ENCODE data around the gene FGB. TPM values are rescaled to one million over a fixed set of nuclear protein-coding genes. Genes with fewer than 3 reads are reported as not detected.

The FGB gene
- total RNA-seq, 4 donors from 2014 or later: not detected

DNA sequence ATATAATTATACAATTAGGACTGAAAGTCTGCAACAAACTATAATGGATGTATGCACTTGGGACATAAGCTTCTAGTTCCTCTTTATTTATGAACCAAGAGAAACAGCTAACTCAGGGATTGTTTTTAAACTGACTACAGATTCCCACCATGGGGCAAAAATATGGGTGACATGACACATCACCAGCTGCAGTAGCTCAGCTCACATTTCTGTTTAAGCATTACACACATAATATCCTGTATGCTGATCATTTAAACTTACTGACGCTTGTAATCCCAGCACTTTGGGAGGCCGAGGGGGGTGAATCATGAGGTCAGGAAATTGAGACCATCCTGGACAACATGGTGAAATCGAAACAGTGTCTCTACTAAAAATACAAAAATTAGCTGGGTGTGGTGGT, 11.5 kb downstream of the FGB start:
- H3K9me3 ChIP-seq: no peaks in the 10 kb centered on the region
- H3K27me3 ChIP-seq: no peaks in the 10 kb centered on the region
- no peak for DNase-seq
- no peak overlapping the region for H3K27ac ChIP-seq
- H3K36me3 ChIP-seq: no peaks in the 10 kb centered on the region
- H3K4me3 ChIP-seq: no peak overlapping the region
- no peaks in the 10 kb centered on the region for H3K4me1 ChIP-seq
- no peak for TF ChIP-seq POLR2A (IDR thresholded peaks at IDR 0.05)
- no peak for TF ChIP-seq CTCF (IDR thresholded peaks at IDR 0.05)

- no peaks in the 10 kb centered on the region for H3K27me3 ChIP-seq
- no peaks in the 10 kb centered on the region for H3K36me3 ChIP-seq
- no peak overlapping the region for H3K27ac ChIP-seq
- H3K4me1 ChIP-seq: no peaks in the 10 kb centered on the region
- TF ChIP-seq POLR2A (IDR thresholded peaks at IDR 0.05) (no peak), CTCF (IDR thresholded peaks at IDR 0.05) (no peak)
- H3K4me3 ChIP-seq: no peak overlapping the region
- H3K9me3 ChIP-seq: no peaks in the 10 kb centered on the region
- no peak for DNase-seq
These were observed 14.5 kb downstream of the FGB start for GRCh38 chr4:154577324-154577723.

DNA sequence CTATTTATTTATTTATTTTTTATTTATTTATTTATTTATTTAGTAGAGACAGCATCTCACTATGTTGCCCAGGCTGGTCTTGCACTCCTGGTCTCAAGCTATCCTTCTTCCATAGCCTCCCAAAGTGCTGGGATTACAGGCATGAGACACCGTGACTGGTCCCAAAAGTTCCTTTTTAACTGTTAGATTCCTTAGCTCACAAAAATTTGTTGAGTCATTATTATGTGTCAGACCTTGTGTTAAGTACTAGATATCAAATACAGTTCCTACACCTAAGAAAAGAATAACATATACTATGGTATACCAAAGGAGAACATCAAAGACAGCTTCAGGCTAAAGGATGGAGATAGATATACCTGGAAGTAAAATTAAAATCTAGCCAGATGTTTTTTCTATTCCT, 16.1 kb downstream of the FGB start:
- H3K36me3 ChIP-seq: no peaks in the 10 kb centered on the region
- no peaks in the 10 kb centered on the region for H3K27me3 ChIP-seq
- no peak overlapping the region for H3K27ac ChIP-seq
- no peak for DNase-seq
- H3K4me1 ChIP-seq: no peaks in the 10 kb centered on the region
- no peaks in the 10 kb centered on the region for H3K9me3 ChIP-seq
- no peak overlapping the region for H3K4me3 ChIP-seq
- TF ChIP-seq CTCF (IDR thresholded peaks at IDR 0.05) (no peak), POLR2A (IDR thresholded peaks at IDR 0.05) (no peak)

GRCh38 chr4:154579927-154580326, 17.1 kb downstream of the FGB start:
- no peak overlapping the region for H3K4me3 ChIP-seq
- H3K9me3 ChIP-seq: no peaks in the 10 kb centered on the region
- H3K27me3 ChIP-seq: no peaks in the 10 kb centered on the region
- H3K27ac ChIP-seq: no peak overlapping the region
- no peaks in the 10 kb centered on the region for H3K4me1 ChIP-seq
- no peaks in the 10 kb centered on the region for H3K36me3 ChIP-seq
- no peak for TF ChIP-seq POLR2A (IDR thresholded peaks at IDR 0.05)
- TF ChIP-seq CTCF (IDR thresholded peaks at IDR 0.05): no peak
- DNase-seq: no peak

- H3K4me1 ChIP-seq: no peaks in the 10 kb centered on the region
- no peak overlapping the region for H3K4me3 ChIP-seq
- no peaks in the 10 kb centered on the region for H3K9me3 ChIP-seq
- TF ChIP-seq POLR2A (IDR thresholded peaks at IDR 0.05): no peak
- no peak for TF ChIP-seq CTCF (IDR thresholded peaks at IDR 0.05)
- DNase-seq: no peak
- H3K36me3 ChIP-seq: no peaks in the 10 kb centered on the region
- H3K27me3 ChIP-seq: no peaks in the 10 kb centered on the region
- no peak overlapping the region for H3K27ac ChIP-seq
These were observed 19.9 kb downstream of the FGB start for GRCh38 chr4:154582723-154583122.

DNA sequence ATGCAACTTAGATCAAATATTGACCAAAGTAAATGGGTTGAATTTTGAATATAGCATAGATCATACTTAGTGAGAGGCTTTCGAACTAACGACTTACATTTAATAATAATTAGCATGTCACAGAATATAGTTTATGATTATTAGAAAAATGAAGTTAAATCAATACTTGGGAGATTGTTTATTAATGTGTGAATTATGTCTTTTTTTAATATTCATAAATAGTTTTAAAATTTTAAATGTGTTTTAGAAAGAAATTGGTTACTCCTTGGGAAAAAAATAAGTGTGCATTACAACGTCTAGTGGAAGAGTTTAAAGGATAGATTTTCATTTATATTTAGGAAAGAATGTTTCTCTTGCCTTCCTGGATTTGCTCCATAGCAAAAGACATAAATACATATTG, 20.4 kb downstream of the FGB start:
- no peak overlapping the region for H3K27ac ChIP-seq
- DNase-seq: no peak
- no peaks in the 10 kb centered on the region for H3K27me3 ChIP-seq
- H3K36me3 ChIP-seq: no peaks in the 10 kb centered on the region
- H3K4me1 ChIP-seq: no peaks in the 10 kb centered on the region
- H3K4me3 ChIP-seq: no peak overlapping the region
- no peak for TF ChIP-seq CTCF (IDR thresholded peaks at IDR 0.05)
- TF ChIP-seq POLR2A (IDR thresholded peaks at IDR 0.05): no peak
- no peaks in the 10 kb centered on the region for H3K9me3 ChIP-seq

Measured in Peyer's patch (tissue), 4 donors.